GM19035 (cell line): Measurements from ENCODE around the gene DSCAML1.
"Not testable (repeated sequence)": the region's sequence is repeated elsewhere in the genome, so short reads cannot be mapped to it uniquely, and the experiment has no call there.

Experiments
- ATAC-seq: cut with Tn5 transposase; IDR thresholded peaks from one replicate; pipeline ENCODE4 v1.9.1; 2021; ENCODE audit not compliant: unreplicated experiment

The DSCAML1 gene

GRCh38 chr11:117820071-117820470 is 23.1 kb upstream of the DSCAML1 start:
- ATAC-seq = no peak

- no peak for ATAC-seq
These were observed 22.4 kb upstream of the DSCAML1 start for GRCh38 chr11:117819096-117820040.

- peak; percentile 20 for ATAC-seq
These were observed 21.2 kb upstream of the DSCAML1 start for GRCh38 chr11:117818041-117818873.

- ATAC-seq = peak; percentile 32
These were observed 20.5 kb upstream of the DSCAML1 start for GRCh38 chr11:117817368-117818040.

GRCh38 chr11:117816846-117817367 is 19.9 kb upstream of the DSCAML1 start:
- ATAC-seq = no peak

DNA sequence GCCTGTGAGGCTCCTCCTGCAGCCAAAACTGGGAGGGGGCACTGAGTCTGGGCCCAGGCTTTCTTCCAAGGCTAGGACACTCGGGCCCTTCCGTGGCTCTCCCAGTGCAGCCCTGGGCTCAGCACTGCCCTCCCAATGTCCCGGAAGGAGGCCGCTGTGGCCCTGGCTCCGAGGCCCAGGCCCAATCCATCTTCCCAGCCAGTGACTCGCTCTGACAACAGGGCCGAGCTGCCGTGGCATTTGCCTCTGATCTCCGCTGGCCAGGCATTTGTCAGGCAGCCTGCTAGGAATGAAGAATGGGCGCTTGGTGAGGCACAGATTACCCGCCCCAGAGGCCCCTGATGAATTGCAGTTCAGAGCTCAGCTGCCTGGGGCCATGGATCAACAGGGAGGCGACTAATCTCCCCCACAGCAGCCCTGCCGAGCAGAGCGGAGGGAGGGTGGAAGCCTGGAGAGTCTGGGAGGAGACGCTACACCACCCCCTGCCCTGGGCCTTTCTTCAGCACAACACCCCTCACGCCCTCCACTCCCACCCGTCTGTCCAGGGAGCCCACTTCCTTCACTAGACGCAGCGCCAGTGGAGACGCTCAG is 19.2 kb upstream of the DSCAML1 start:
- no peak for ATAC-seq

GRCh38 chr11:117815262-117815803 is 18.3 kb upstream of the DSCAML1 start:
- ATAC-seq = peak; percentile 66

- peak; percentile 50 for ATAC-seq
These were observed 17.8 kb upstream of the DSCAML1 start for GRCh38 chr11:117814766-117815261.

- ATAC-seq = no peak
These were observed 17.3 kb upstream of the DSCAML1 start for GRCh38 chr11:117814204-117814765.

- ATAC-seq = not testable (repeated sequence)
These were observed 13.0 kb upstream of the DSCAML1 start for GRCh38 chr11:117810056-117810451.

- no peak for ATAC-seq
These were observed 12.4 kb upstream of the DSCAML1 start for GRCh38 chr11:117809236-117810055.

DNA sequence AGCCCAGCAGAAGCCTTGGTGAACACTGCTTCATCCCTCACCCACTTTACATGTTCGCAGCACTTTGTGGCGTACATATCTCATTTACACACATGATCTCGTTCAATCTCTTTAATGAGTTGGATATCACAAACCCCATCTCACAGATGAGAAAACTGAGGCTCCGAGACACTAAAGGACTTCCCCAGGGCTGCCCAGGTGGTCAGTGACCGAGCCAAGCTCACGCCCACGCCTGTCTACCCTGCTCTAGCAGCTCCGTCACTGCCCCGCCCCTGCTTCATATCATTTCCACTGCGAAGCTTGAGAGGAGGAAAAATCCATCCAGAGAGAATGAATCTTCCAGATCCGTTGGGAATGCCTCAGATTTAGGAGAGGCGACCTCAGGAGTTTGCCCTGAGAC is 11.8 kb upstream of the DSCAML1 start:
- no peak for ATAC-seq

DNA sequence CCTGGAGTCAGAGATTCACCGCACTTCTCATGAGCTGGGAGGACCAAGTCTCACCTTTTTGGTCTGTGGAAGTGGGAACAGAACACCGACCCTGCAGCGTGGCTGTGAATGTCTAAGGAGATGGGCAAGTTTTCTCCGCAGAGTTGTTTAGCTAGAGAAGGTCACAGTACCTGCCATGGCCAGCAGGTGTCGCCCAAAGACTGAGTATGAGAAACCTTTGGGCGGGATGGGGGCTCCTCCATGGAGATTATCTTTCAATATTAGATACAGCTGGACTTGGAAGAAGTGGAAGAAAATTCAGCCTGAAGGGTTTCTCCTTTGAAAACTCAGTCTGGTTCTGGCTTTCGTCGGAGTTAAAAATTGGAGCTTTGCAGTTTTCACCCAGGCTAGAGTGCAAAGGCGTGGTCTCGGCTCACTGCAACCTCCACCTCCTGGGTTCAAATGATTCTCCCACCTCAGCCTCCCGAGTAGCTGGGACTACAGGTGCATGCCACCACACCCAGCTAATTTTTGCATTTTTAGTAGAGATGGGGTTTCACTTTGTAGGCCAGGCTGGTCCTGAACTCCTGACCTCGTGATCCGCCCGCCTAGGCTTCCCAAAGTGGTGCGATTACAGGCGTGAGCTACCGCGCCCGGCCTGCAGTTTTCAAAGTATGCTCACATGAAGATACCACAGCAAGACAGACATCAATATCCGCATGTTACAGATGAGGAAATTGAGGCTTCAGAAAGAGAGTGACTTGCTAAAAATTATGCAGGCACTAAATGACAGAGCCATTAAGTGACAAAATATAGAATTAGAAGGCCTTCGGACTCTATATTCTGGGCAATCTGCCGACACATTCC is 10.7 kb upstream of the DSCAML1 start:
- peak; percentile 55 for ATAC-seq

GRCh38 chr11:117806846-117807245 is 9.8 kb upstream of the DSCAML1 start:
- ATAC-seq = no peak

GRCh38 chr11:117805045-117805444 is 8.0 kb upstream of the DSCAML1 start:
- no peak for ATAC-seq

- no peak for ATAC-seq
These were observed 6.9 kb upstream of the DSCAML1 start for GRCh38 chr11:117803896-117804295.

GRCh38 chr11:117799634-117800033 is 2.6 kb upstream of the DSCAML1 start:
- ATAC-seq = no peak

GRCh38 chr11:117796456-117796871 is 552 bp downstream of the DSCAML1 start:
- ATAC-seq = no peak
